A549 treated with AZD9567 at 1 μM for 4 hours (cell line): ENCODE results near the gene SLA2. TPM values are rescaled to one million over a fixed set of nuclear protein-coding genes. Genes with fewer than 3 reads are reported as not detected.

Experiments used
- total RNA-seq: library from RNA; stranded (reverse); fragments of 200-300 nt; extraction: Qiagen RNA extraction; gene quantifications from 5 replicates; pipeline ENCODE4 v1.2.3, GENCODE V29; 2022; ENCODE audit not compliant: insufficient read depth

Gene SLA2
- 0.02 to 0.10 TPM (median 0.05 TPM) in 3 of 5 replicates, not detected in the others for total RNA-seq

GRCh38 chr20:36645998-36646397, at the start of gene SLA2:
Gene SLA2 (minus strand): TSS chr20:36646196. CDS start chr20:36641335, 4,861 bp downstream.

GRCh38 chr20:36605399-36606157, 40.4 kb downstream of the SLA2 start, which contains the start of gene RAB5IF:
Gene RAB5IF (plus strand): TSS chr20:36605779. CDS start chr20:36605952, 173 bp downstream.

GRCh38 chr20:36573103-36573797, 72.7 kb downstream of the SLA2 start, which contains the start of gene TGIF2:
Gene TGIF2 (plus strand): TSS chr20:36573597. CDS start chr20:36578775, 5,178 bp downstream.

Other genes with a start within 250 kb of the SLA2 start
- gene MYL9, start 104.7 kb downstream of the SLA2 start, total RNA-seq: 15.0 to 23.9 TPM (median 18.4 TPM) in 5 replicates
- gene TGIF2, start 72.6 kb downstream of the SLA2 start, total RNA-seq: 2.9 to 4.9 TPM (median 3.5 TPM) in 5 replicates
- gene RAB5IF, start 40.4 kb downstream of the SLA2 start, total RNA-seq: 177 to 275 TPM (median 251 TPM) in 5 replicates
- 18.6 to 22.3 TPM (median 20.3 TPM) in 5 replicates for gene NDRG3, start 99.9 kb upstream of the SLA2 start, total RNA-seq
- gene DSN1, start 127.6 kb upstream of the SLA2 start, total RNA-seq: 23.1 to 33.1 TPM (median 24.5 TPM) in 5 replicates
- not detected in 5 replicates for gene TLDC2, start 229.9 kb upstream of the SLA2 start, total RNA-seq